Small intestine (tissue), 7 donors: ENCODE data around the gene RNF123. TPM values are rescaled to one million over a fixed set of nuclear protein-coding genes. Genes with fewer than 3 reads are reported as not detected.

Source experiments
- DNase-seq, 2 donors: peaks; one replicate each; pipeline versions ENCODE4 v3.0.0 to v3.0.0-alpha.2; 2013
- FAIRE-seq: peaks from 2 replicates; lab custom pipeline; 2012; peaks lifted over from hg19 to GRCh38; lab: Jason Lieb, UNC
- H3K27ac ChIP-seq, 3 donors: one replicate each; pipeline ENCODE4 v1.5.1; 2013; ENCODE audit warnings: low read length in 2 of 3, mild to moderate bottlenecking in 2 of 3, control low read depth in 1 of 3, inconsistent platforms in 1 of 3, low read depth in 1 of 3, moderate library complexity in 1 of 3
- H3K27me3 ChIP-seq, 3 donors: one replicate each; pipeline ENCODE4 v1.6.1; 2013; ENCODE audit warnings: low read length in 3 of 3, inconsistent platforms in 1 of 3; ENCODE audit not compliant: control insufficient read depth in 3 of 3, insufficient read depth in 3 of 3
- H3K36me3 ChIP-seq, 3 donors: one replicate each; pipeline ENCODE4 v1.6.1; 2013; ENCODE audit warnings: low read length in 3 of 3, inconsistent platforms in 1 of 3, low read depth in 1 of 3, mild to moderate bottlenecking in 1 of 3, moderate library complexity in 1 of 3; ENCODE audit not compliant: control insufficient read depth in 3 of 3, insufficient read depth in 2 of 3
- H3K4me1 ChIP-seq, 3 donors: one replicate each; pipeline ENCODE4 v1.6.1; 2013; ENCODE audit warnings: low read length in 2 of 3, inconsistent platforms in 1 of 3, low read depth in 1 of 3, mild to moderate bottlenecking in 1 of 3, moderate library complexity in 1 of 3; ENCODE audit not compliant: control insufficient read depth in 3 of 3, insufficient read depth in 2 of 3
- H3K4me3 ChIP-seq, 3 donors: one replicate each; pipeline ENCODE4 v1.5.1; 2013; ENCODE audit warnings: low read length in 3 of 3, control low read depth in 1 of 3, inconsistent platforms in 1 of 3, low read depth in 1 of 3, mild to moderate bottlenecking in 1 of 3, moderate library complexity in 1 of 3
- H3K9me3 ChIP-seq, 2 donors: one replicate each; pipeline ENCODE4 v1.6.1; 2013; ENCODE audit warnings: low read depth in 1 of 2, low read length in 1 of 2; ENCODE audit not compliant: control insufficient read depth in 2 of 2, insufficient read depth in 1 of 2
- WGBS, 3 donors: extraction: QIAGEN DNeasy Blood & Tissue Kit; methylation state at CpG; one replicate each; pipeline ENCODE4 v1.1.7; 2013; 5-methylcytosine and 5-hydroxymethylcytosine counted together
- polyA plus RNA-seq, 4 donors: library from polyadenylated mRNA; stranded (reverse) in 3 of 4; unstranded in 1 of 4; fragments of 200-250 nt in 3 of 4; fragments of 120-200 nt in 1 of 4; gene quantifications; one replicate each; pipeline versions ENCODE4 v1.2.1 to v1.2.3, GENCODE V29; 2013
- donor health status: healthy with polysubstance abuse.
- donor health status: control.
- donor health status: control.
- donor health status: Bipolar disorder and iron deficiency.
- donor health status: healthy.

Gene RNF123
- polyA plus RNA-seq, 4 donors = 31.7 to 59.9 (median 38.0) TPM

DNA sequence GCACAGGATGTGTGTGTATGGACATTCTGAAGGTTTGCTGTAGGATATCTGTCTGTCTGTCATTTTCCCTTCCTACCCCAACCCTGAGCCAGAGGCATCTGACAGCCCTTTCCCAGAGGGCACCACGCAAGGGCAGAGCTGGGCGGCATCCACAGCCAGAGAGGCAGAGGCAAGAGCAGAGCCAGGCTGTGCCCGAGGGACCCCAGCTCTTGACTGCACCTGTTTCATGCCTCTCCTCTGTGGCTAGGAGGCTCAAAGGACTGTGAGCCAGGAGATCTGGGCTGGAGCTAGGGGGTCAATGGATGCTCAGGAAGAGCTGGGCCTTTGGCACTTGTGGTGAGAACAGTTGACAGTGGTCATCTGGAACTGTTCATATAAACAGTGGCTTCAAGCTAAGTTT is 20.0 kb upstream of the RNF123 start:
- H3K4me1 ChIP-seq = peaks cover 3 to 19% (median 3%) of the 10 kb centered on the region in 3 donors
- no peak for FAIRE-seq

DNA sequence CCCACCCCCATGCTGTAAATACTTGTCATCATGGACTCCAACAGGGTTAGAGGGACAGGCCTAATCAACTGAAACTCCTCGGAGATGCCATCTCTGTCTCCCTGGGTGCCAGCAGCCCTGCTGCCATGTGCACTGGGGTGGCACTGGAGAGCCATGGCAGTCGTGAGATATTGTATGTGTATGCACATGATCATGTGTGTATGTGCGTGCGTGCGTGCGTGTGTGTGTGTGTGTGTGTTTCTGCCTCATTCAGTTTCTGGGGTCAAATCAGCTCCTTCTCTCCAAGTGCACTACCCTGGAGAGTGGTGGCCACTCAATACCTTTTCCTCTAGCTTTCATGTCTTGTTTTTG is 18.4 kb upstream of the RNF123 start:
- H3K27ac ChIP-seq = no peak overlapping the region
- FAIRE-seq (no peak), DNase-seq (no peak)
- 62 to 66% (median 64%) methylated on average over 6 of the region's 6 CpGs for WGBS, 3 donors
- peaks cover 3 to 28% (median 9%) of the 10 kb centered on the region in 3 donors for H3K4me1 ChIP-seq
- H3K27me3 ChIP-seq = no peaks in the 10 kb centered on the region
- H3K4me3 ChIP-seq = no peak overlapping the region
- H3K9me3 ChIP-seq = no peaks in the 10 kb centered on the region
- H3K36me3 ChIP-seq = peaks cover 0 to 12% (median 0%) of the 10 kb centered on the region in 3 donors

More for the DNA sequence above, 20.0 kb upstream of the RNF123 start:
- H3K4me3 ChIP-seq = no peak overlapping the region
- WGBS, 3 donors = 51 to 92% (median 82%) methylated on average over 2 to 3 of the region's 3 CpGs
- H3K27me3 ChIP-seq = no peaks in the 10 kb centered on the region
- no peak overlapping the region for H3K27ac ChIP-seq
- no peaks in the 10 kb centered on the region for H3K9me3 ChIP-seq
- no peak for DNase-seq
- peaks cover 0 to 2% (median 0%) of the 10 kb centered on the region in 3 donors for H3K36me3 ChIP-seq

- H3K9me3 ChIP-seq = no peaks in the 10 kb centered on the region
- H3K4me1 ChIP-seq = peaks cover 3 to 25% (median 9%) of the 10 kb centered on the region in 3 donors
- WGBS, 3 donors = 33 to 39% (median 33%) methylated on average over 11 of the region's 11 CpGs
- H3K36me3 ChIP-seq = peaks cover 0 to 18% (median 1%) of the 10 kb centered on the region in 3 donors
- no peak overlapping the region for H3K27ac ChIP-seq
- H3K4me3 ChIP-seq = no peak overlapping the region
- no peaks in the 10 kb centered on the region for H3K27me3 ChIP-seq
- DNase-seq (peak; percentile 75 to 83), FAIRE-seq (no peak)
Measured at GRCh38 chr3:49671291-49672288, 17.8 kb upstream of the RNF123 start.

DNA sequence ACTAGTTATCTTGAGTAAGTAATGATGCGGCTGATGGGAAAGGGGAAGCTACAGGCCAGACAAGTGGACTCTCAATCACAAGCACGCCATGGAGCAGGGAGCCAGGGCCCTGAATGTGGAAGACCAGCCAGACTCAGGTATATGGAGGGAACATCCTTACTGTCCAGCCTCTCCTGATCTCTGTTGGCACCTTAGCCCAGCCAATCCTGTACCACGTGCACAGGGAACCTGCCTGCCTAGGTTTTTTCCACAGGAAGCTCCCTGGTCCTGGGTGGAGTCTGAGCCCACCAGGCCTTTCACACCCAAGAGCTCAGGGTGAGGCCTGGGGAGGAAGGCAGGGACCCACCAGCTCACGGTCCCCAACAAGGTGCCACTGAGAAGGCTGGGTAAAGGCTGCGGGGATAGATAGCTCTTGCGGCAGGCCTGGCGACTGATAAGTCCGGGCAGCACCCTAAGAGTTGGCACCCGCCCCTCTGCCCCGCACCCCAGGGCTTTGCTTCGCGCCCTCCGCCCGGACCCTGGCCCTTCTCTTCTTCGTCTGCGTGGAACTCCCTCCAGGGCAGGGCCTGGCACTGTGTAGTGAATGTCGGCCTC is 16.1 kb upstream of the RNF123 start:
- DNase-seq (peak in 1 of 2 donors; percentile 58), FAIRE-seq (no peak)
- no peaks in the 10 kb centered on the region for H3K9me3 ChIP-seq
- no peaks in the 10 kb centered on the region for H3K27me3 ChIP-seq
- H3K4me3 ChIP-seq = peak overlapping the region; percentile 43 to 78 (median 76)
- H3K27ac ChIP-seq = peak overlapping the region; percentile 93 to 96 (median 94)
- peaks cover 0 to 34% (median 11%) of the 10 kb centered on the region in 3 donors for H3K36me3 ChIP-seq
- peaks cover 3 to 18% (median 9%) of the 10 kb centered on the region in 3 donors for H3K4me1 ChIP-seq
- WGBS, 3 donors = 15 to 19% (median 16%) methylated on average over 13 to 17 of the region's 17 CpGs

- H3K4me1 ChIP-seq = peaks cover 3 to 14% (median 9%) of the 10 kb centered on the region in 3 donors
- peak within 1 kb of the TSS; percentile 93 to 96 (median 94) for H3K27ac ChIP-seq
- no peaks in the 10 kb centered on the region for H3K9me3 ChIP-seq
- peak within 1 kb of the TSS; percentile 76 to 91 (median 78) for H3K4me3 ChIP-seq
- 0 to 1% (median 1%) methylated on average over 53 to 71 of the region's 71 CpGs for WGBS, 3 donors
- H3K36me3 ChIP-seq = peaks cover 0 to 41% (median 11%) of the 10 kb centered on the region in 3 donors
- DNase-seq (peak; percentile 99), FAIRE-seq (no peak)
- no peaks in the 10 kb centered on the region for H3K27me3 ChIP-seq
Measured at GRCh38 chr3:49673715-49674496, 15.5 kb upstream of the RNF123 start, which contains the start of gene APEH. Gene APEH, plus strand, starts transcription at chr3:49674351. Its CDS starts 51 bp downstream, at chr3:49674402.

GRCh38 chr3:49674497-49674983 is 14.8 kb upstream of the RNF123 start:
- Histone ChIP-seq H3K36me3 (peaks cover 0 to 47% (median 15%) of the 10 kb centered on the region in 3 donors), H3K9me3 (no peaks in the 10 kb centered on the region), H3K4me1 (peaks cover 3 to 14% (median 9%) of the 10 kb centered on the region in 3 donors), H3K27ac (peak overlapping the region; percentile 61 to 96 (median 94)), H3K4me3 (peak overlapping the region; percentile 76 to 91 (median 78)), H3K27me3 (no peaks in the 10 kb centered on the region)
- 1 to 6% (median 5%) methylated on average over 30 to 34 of the region's 34 CpGs for WGBS, 3 donors
- DNase-seq (no peak), FAIRE-seq (no peak)

DNA sequence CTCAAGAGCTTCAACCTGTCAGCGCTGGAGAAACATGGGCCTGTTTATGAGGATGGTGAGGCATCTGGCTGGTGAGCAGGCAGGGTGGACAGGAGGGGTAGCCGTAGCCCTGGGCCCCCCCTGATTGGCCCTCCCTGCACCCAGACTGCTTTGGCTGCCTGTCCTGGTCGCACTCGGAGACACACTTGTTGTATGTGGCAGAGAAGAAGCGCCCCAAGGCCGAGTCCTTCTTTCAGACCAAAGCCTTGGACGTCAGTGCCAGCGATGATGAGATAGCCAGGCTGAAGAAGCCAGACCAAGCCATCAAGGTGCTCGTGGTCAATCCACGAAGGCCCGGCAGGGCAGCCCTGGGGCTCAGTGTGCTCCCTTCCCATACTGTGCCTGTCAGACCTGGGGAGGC is 13.4 kb upstream of the RNF123 start:
- H3K9me3 ChIP-seq = no peaks in the 10 kb centered on the region
- DNase-seq (no peak), FAIRE-seq (no peak)
- H3K4me3 ChIP-seq = no peak overlapping the region
- no peaks in the 10 kb centered on the region for H3K27me3 ChIP-seq
- H3K36me3 ChIP-seq = peaks cover 0 to 59% (median 22%) of the 10 kb centered on the region in 3 donors
- peaks cover 3 to 14% (median 9%) of the 10 kb centered on the region in 3 donors for H3K4me1 ChIP-seq
- H3K27ac ChIP-seq = no peak overlapping the region
- 92 to 94% (median 92%) methylated on average over 11 of the region's 11 CpGs for WGBS, 3 donors
